ENCODE measurements around the gene UFSP1. TPM values are rescaled to one million over a fixed set of nuclear protein-coding genes. Genes with fewer than 3 reads are reported as not detected.

Gene UFSP1
- total and polyA plus RNA-seq, 2 of the 13 experiments (the other 11 are each of a cell fraction or from before 2014, with no cell fraction given): 0.65 to 3.3 TPM

GRCh38 chr7:100852048-100852872 is 37.3 kb downstream of the UFSP1 start, which contains the start of gene SLC12A9 (continued):
- TF ChIP-seq AHDC1 (CRISPR knock-in tag; IDR thresholded peaks at IDR 0.05; ENCODE audit: borderline replicate concordance) (0 out of 2 replicates have a peak, but pooled peaks have one; percentile 5), ZNF441 (CRISPR knock-in tag; IDR thresholded peaks at IDR 0.05; ENCODE audit: borderline replicate concordance) (0 out of 2 replicates have a peak, but pooled peaks have one; percentile 14), MED8 (CRISPR knock-in tag; IDR thresholded peaks at IDR 0.05; ENCODE audit: insufficient replicate concordance) (no peak), E2F1 (CRISPR knock-in tag; IDR thresholded peaks at IDR 0.05) (0 out of 2 replicates have a peak, but pooled peaks have one; percentile 35), HIVEP1 (CRISPR knock-in tag; IDR thresholded peaks at IDR 0.05) (peak; percentile 86; the same call in 1 of the 2 replicates), ERF (CRISPR knock-in tag; IDR thresholded peaks at IDR 0.05) (peak; percentile 59; the same call in 1 of the 2 replicates), ZMYM3 (CRISPR knock-in tag; IDR thresholded peaks at IDR 0.05) (0 out of 2 replicates have a peak, but pooled peaks have one; percentile 24), ZNF512B (CRISPR knock-in tag; IDR thresholded peaks at IDR 0.05; ENCODE audit: borderline replicate concordance) (0 out of 2 replicates have a peak, but pooled peaks have one; percentile 27), CTCF (CRISPR knock-in tag; IDR thresholded peaks at IDR 0.05) (peak; percentile 97), MXI1 (IDR thresholded peaks at IDR 0.05; ENCODE audit: borderline replicate concordance, low read depth, low read length) (peak; percentile 98), TBX3 (IDR thresholded peaks at IDR 0.05; ENCODE audit: borderline replicate concordance) (no peak)

Data from HepG2 (cell line).